ENCODE data around the gene RBBP8NL. TPM values are rescaled to one million over a fixed set of nuclear protein-coding genes. Genes with fewer than 3 reads are reported as not detected.

RBBP8NL gene
- total RNA-seq, 4 donors from 2014 or later = 4.3 to 8.5 (median 6.3) TPM

DNA sequence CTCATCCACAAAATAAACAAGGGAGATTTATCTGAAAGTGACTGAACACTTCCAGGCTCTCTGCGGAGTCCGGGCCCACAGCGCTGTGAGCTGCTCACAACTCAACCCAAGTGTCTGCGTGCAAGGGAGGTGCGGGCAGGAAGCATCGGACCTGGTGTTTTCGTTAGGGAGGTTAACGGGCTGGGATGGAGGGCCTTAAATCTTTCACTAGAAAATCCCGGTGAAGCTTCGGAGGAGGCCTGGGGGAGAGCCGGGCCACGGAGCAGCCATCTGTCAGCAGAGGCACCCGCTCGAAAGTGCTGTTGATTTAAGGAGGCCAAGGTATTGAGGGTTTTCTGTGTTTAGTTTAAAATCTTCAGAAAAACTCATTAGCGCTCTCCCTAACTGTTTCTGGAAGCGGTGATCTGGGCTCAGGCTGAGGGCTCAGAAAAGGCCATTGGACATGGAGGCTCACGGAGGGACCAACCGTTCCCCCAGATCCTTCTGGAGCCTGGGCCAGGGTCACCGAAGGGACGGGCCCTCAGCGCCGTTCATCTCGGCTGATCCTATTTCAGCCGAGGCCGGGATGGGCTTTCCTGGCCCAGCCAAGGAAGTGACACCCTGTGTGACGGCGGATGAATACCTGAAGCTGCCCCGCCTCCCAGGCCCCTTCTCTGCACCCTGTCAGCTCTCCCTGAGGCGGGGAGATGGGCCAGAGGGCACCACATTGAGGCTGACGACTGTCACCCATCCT lies 27.7 kb upstream of the RBBP8NL start:
- intact Hi-C loops (cut with DNase I; ENCODE audit: low total_unique reads) = no loop called here
- no peak for TF ChIP-seq POLR2A (IDR thresholded peaks at IDR 0.05)
- TF ChIP-seq, protein P1, sequence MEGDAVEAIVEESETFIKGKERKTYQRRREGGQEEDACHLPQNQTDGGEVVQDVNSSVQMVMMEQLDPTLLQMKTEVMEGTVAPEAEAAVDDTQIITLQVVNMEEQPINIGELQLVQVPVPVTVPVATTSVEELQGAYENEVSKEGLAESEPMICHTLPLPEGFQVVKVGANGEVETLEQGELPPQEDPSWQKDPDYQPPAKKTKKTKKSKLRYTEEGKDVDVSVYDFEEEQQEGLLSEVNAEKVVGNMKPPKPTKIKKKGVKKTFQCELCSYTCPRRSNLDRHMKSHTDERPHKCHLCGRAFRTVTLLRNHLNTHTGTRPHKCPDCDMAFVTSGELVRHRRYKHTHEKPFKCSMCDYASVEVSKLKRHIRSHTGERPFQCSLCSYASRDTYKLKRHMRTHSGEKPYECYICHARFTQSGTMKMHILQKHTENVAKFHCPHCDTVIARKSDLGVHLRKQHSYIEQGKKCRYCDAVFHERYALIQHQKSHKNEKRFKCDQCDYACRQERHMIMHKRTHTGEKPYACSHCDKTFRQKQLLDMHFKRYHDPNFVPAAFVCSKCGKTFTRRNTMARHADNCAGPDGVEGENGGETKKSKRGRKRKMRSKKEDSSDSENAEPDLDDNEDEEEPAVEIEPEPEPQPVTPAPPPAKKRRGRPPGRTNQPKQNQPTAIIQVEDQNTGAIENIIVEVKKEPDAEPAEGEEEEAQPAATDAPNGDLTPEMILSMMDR (IDR thresholded peaks at IDR 0.05) = no peak
- no peak for DNase-seq (ENCODE audit: low spot score in 2 of 2)
- no peak overlapping the region for H3K4me3 ChIP-seq (ENCODE audit: low read depth, poor library complexity, severe bottlenecking)
- WGBS, 2 donors = 63 to 64% methylated on average over 28 to 30 of the region's 30 CpGs

DNA sequence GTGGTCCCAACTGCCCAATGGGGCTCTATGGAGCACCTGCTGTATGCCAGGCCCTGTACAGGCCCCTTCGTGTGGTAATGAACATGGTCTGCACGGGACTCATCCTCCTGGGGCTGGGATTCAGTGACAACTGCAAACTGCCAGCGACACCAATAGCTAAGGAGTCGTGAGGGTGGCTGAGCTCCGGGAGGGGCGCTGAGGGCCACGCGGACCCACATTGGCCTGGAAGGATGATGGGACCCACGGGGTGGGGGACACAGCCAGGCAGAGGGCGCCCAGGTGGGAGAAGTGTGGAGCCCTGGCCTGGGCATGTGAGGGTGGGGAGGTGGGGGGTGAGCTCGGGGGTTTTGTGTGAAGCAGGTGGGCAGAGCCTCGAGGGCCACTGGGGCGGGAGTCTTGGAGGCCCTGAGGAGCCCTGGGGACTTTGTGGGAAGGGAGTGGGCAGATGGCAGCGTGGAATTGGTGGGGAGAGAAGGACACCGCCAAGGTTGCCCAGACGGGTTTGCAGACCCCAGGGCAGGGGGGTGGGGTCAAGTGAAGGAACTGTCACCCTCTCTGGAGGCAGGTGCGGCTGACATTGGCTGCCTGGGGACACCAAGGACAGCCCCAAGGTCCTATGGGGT lies 26.0 kb upstream of the RBBP8NL start:
- WGBS, 2 donors = 69 to 81% methylated on average over 16 to 17 of the region's 17 CpGs
- no peak for DNase-seq (ENCODE audit: low spot score in 2 of 2)
- TF ChIP-seq, protein P1 (IDR thresholded peaks at IDR 0.05) = no peak
- no peak for TF ChIP-seq POLR2A (IDR thresholded peaks at IDR 0.05)
- no peak overlapping the region for H3K4me3 ChIP-seq (ENCODE audit: low read depth, poor library complexity, severe bottlenecking)
- intact Hi-C loops (cut with DNase I; ENCODE audit: low total_unique reads) = no loop called here

DNA sequence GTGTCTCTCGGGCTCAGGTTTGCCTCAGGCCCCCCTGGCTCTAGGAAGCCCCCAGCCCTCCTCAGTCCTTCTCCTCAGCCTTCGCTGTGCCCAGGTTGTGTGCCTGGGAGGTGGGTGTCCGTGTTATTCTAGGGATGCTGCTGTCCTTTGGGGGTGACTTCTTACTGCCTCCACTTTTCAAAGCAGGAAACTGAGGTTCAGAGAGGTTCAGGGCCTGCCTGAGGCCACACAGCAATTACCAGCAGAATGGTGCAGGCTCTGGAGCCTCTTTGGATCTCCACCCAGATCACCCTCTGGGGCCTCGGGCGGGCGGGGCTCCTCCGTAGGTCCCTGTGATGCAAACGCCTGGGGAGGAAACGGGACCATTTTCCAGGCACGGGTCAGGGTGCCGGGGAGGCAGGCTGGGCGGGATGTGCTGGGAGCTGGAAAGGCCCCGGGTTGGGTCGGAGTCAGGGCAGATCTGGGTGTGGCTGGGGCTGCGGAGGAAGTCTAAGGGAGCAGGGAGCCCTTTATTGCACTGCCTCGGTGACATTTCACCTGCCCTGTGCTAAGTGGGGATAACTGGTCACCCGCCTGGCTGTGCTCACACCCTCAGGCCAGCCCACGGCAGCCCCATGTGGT lies 25.2 kb upstream of the RBBP8NL start:
- H3K4me3 ChIP-seq (ENCODE audit: low read depth, poor library complexity, severe bottlenecking) = no peak overlapping the region
- 41 to 43% methylated on average over 13 to 18 of the region's 18 CpGs for WGBS, 2 donors
- DNase-seq (ENCODE audit: low spot score in 2 of 2) = no peak
- intact Hi-C loops (cut with DNase I; ENCODE audit: low total_unique reads) = no loop called here
- TF ChIP-seq, protein P1 (IDR thresholded peaks at IDR 0.05) = no peak
- TF ChIP-seq POLR2A (IDR thresholded peaks at IDR 0.05) = no peak

DNA sequence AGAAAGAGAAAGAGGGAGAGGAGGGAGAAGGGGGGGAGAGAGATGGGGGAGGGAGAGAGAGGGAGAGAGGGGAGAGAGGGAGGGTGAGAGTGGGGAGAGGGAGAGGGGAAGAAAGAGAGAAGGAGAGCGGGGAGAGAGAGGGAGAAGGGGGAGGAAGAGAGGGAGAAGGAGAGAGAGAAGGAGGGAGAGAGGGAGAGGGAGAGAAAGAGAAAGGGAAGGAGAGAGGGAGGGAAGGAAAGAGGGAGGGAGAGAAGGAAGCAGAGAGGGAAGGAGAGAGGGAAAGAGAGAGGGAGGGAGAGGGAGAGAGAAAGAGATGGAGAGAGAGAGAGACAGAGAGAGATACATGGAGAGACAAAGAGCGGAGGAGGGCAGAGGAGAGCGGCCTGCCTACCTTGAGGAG lies 24.6 kb upstream of the RBBP8NL start:
- intact Hi-C loops (cut with DNase I; ENCODE audit: low total_unique reads) = no loop called here
- H3K4me3 ChIP-seq (ENCODE audit: low read depth, poor library complexity, severe bottlenecking) = no peak overlapping the region
- WGBS, 2 donors = 77% methylated on average over 3 of the region's 3 CpGs
- TF ChIP-seq POLR2A (IDR thresholded peaks at IDR 0.05) = no peak
- TF ChIP-seq, protein P1 (IDR thresholded peaks at IDR 0.05) = no peak
- DNase-seq (ENCODE audit: low spot score in 2 of 2) = no peak

DNA sequence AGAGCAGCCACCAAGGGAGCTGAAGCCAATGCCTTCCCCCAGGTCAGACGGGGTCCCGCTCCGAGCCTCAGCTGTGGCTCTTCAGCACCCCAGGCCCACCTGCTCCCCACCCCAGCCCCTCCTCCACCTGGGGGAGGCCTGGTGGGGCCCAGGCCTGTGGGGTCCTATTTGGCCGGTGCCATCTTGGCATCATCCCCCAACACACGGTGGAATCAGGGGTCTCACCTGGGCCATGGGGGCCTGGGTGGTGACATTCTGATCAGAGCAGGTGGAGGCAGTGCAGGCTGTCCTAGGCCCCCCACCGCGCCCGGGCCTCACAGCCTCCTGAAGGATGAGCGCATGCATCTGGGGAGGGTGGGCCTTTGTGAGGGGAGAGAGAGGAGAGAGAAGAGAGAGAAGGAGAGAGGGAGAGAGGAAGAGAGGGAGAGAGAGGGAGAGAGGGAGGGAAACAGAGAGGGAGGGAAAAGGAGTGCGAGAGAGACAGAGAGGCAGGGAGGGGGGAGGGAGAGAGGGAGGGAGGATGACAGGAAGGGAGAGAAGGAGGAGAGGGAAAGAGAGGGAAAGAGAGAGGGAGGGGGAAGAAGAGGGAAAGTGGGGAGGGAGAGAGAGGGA lies 23.9 kb upstream of the RBBP8NL start:
- intact Hi-C loops (cut with DNase I; ENCODE audit: low total_unique reads) = no loop called here
- 63 to 67% methylated on average over 9 to 10 of the region's 10 CpGs for WGBS, 2 donors
- H3K4me3 ChIP-seq (ENCODE audit: low read depth, poor library complexity, severe bottlenecking) = no peak overlapping the region
- TF ChIP-seq POLR2A (IDR thresholded peaks at IDR 0.05) = no peak
- TF ChIP-seq, protein P1 (IDR thresholded peaks at IDR 0.05) = no peak
- no peak for DNase-seq (ENCODE audit: low spot score in 2 of 2)
